Esophagus squamous epithelium (tissue), 5 donors: ENCODE measurements around the gene PRKACB. TPM values are rescaled to one million over a fixed set of nuclear protein-coding genes. Genes with fewer than 3 reads are reported as not detected.
A peak's percentile ranks its signal among the peaks of the same experiment; 100 is the strongest.
"Not testable (repeated sequence)": the region's sequence is repeated elsewhere in the genome, so short reads cannot be mapped to it uniquely, and the experiment has no call there.

Experiments
- DNase-seq: peaks from one replicate; lab custom pipeline; 2025; lab: John Stamatoyannopoulos, UW
- H3K27ac ChIP-seq, 4 donors: fragments of 200-600 bp; sonication (generic); one replicate each; pipeline ENCODE4 v1.5.1; 2016 to 2019; ENCODE audit warnings: mild to moderate bottlenecking in 1 of 4
- H3K27me3 ChIP-seq, 4 donors: fragments of 200-600 bp; sonication (generic); 1 replicate in 3 of 4; 2 replicates in 1 of 4; pipeline versions ENCODE4 v1.5.1 to v1.6.0; 2017 to 2021; ENCODE audit warnings: antibody characterized with exemption in 1 of 4
- H3K36me3 ChIP-seq, 3 donors: fragments of 200-600 bp; sonication (generic); one replicate each; pipeline ENCODE4 v1.5.1; 2016 to 2019
- H3K4me1 ChIP-seq, 3 donors: fragments of 200-600 bp; sonication (generic); one replicate each; pipeline ENCODE4 v1.5.1; 2017 to 2019
- H3K4me3 ChIP-seq, 4 donors: fragments of 200-600 bp; sonication (generic); 1 replicate in 3 of 4; 2 replicates in 1 of 4; pipeline ENCODE4 v1.5.1; 2016 to 2019; ENCODE audit warnings: mild to moderate bottlenecking in 2 of 4, moderate library complexity in 1 of 4
- H3K9me3 ChIP-seq, 3 donors: fragments of 200-600 bp; sonication (generic); one replicate each; pipeline ENCODE4 v1.5.1; 2016 to 2019
- CTCF ChIP-seq, 6 experiments: fragments of 450-650 bp in 4 of 6; fragments of 200-600 bp in 2 of 6; sonication (generic) in 2 of 6; IDR thresholded peaks; one replicate each; pipeline ENCODE4 v1.5.1; 2016 to 2019; ENCODE audit warnings: antibody characterized with exemption in 6 of 6, mild to moderate bottlenecking in 4 of 6, moderate library complexity in 4 of 6
- POLR2A ChIP-seq, 4 donors: fragments of 450-650 bp; IDR thresholded peaks; one replicate each; pipeline ENCODE4 v1.6.1; 2017; ENCODE audit warnings: antibody characterized with exemption in 4 of 4, mild to moderate bottlenecking in 4 of 4, moderate library complexity in 3 of 4
- WGBS, 2 donors: methylation state at CpG; one replicate each; pipeline ENCODE4 v1.1.5; 2018; 5-methylcytosine and 5-hydroxymethylcytosine counted together
- intact Hi-C: fragments of 100-400 bp; cut with DNase I; formaldehyde crosslinking; loops from one replicate; pipeline ENCODE4 v1.15.0; 2022
- total RNA-seq, 4 donors: library from RNA; depleted of rRNA; stranded (reverse); fragments of >200 nt; gene quantifications; one replicate each; pipeline ENCODE4 v1.1.0, GENCODE V29; 2016
- donor health status: DM: yes; HTN: yes; CAD: no.

PRKACB gene
- total RNA-seq: 10 to 100 TPM in 2 of 4 donors, 1 to 10 TPM in 2; 3.7 to 18.3 (median 11.3) TPM

GRCh38 chr1:84143796-84144565, at the start of gene PRKACB:
PRKACB (plus strand) TSS chr1:84144271; CDS start chr1:84144362, 91 bp downstream.
- no peaks in the 10 kb centered on the region for H3K36me3 ChIP-seq

GRCh38 chr1:84095308-84095707, 48.8 kb upstream of the PRKACB start:
- H3K9me3 ChIP-seq: no peaks in the 10 kb centered on the region
- no peak overlapping the region for H3K4me3 ChIP-seq
- no peaks in the 10 kb centered on the region for H3K27me3 ChIP-seq
- H3K36me3 ChIP-seq: no peaks in the 10 kb centered on the region
- H3K4me1 ChIP-seq: no peaks in the 10 kb centered on the region
- no peak for TF ChIP-seq POLR2A (IDR thresholded peaks at IDR 0.05)
- TF ChIP-seq CTCF (IDR thresholded peaks at IDR 0.05): no peak
- DNase-seq: no peak
- no peak overlapping the region for H3K27ac ChIP-seq
- intact Hi-C loops: no loop called here

More at GRCh38 chr1:84143796-84144565, at the start of gene PRKACB:
- peaks cover 0 to 19% (median 4%) of the 10 kb centered on the region in 3 donors for H3K4me1 ChIP-seq
- peak in 1 of 4 donors; percentile 40 for TF ChIP-seq POLR2A (IDR thresholded peaks at IDR 0.05)
- TF ChIP-seq CTCF (IDR thresholded peaks at IDR 0.05): no peak
- no peak for DNase-seq
- H3K9me3 ChIP-seq: no peaks in the 10 kb centered on the region
- WGBS, 2 donors: 53 to 64% methylated on average over 2 of the region's 2 CpGs
- intact Hi-C loops: loop anchor here (5.0 kb wide), 1 partner anchor 288 kb away; no protein-coding TSS in a partner anchor
- H3K4me3 ChIP-seq: peak within 1 kb of the TSS in 3 of 4 donors; percentile 10 to 44 (median 20)
- peak within 1 kb of the TSS; percentile 53 to 67 (median 62) for H3K27ac ChIP-seq
- no peaks in the 10 kb centered on the region for H3K27me3 ChIP-seq

GRCh38 chr1:84096176-84096575, 47.9 kb upstream of the PRKACB start:
- DNase-seq: no peak
- H3K4me1 ChIP-seq: no peaks in the 10 kb centered on the region
- no peak for TF ChIP-seq CTCF (IDR thresholded peaks at IDR 0.05)
- TF ChIP-seq POLR2A (IDR thresholded peaks at IDR 0.05): no peak
- H3K27me3 ChIP-seq: no peaks in the 10 kb centered on the region
- H3K4me3 ChIP-seq: no peak overlapping the region
- intact Hi-C loops: no loop called here
- no peak overlapping the region for H3K27ac ChIP-seq
- H3K9me3 ChIP-seq: no peaks in the 10 kb centered on the region
- H3K36me3 ChIP-seq: no peaks in the 10 kb centered on the region

- no peak for TF ChIP-seq CTCF (IDR thresholded peaks at IDR 0.05)
- TF ChIP-seq POLR2A (IDR thresholded peaks at IDR 0.05): no peak
- WGBS, 2 donors: 25 to 57% methylated on average over 1 of the region's 1 CpG
Observed at GRCh38 chr1:84101204-84101603, 42.9 kb upstream of the PRKACB start.

GRCh38 chr1:84103197-84103992, 40.7 kb upstream of the PRKACB start:
- DNase-seq: no peak
- Histone ChIP-seq H3K27ac (no peak overlapping the region), H3K9me3 (no peaks in the 10 kb centered on the region), H3K27me3 (no peaks in the 10 kb centered on the region), H3K4me1 (peaks cover 0 to 9% (median 6%) of the 10 kb centered on the region in 3 donors), H3K36me3 (no peaks in the 10 kb centered on the region), H3K4me3 (no peak overlapping the region)
- WGBS, 2 donors: 68 to 69% methylated on average over 3 of the region's 3 CpGs
- intact Hi-C loops: no loop called here
- TF ChIP-seq POLR2A (IDR thresholded peaks at IDR 0.05) (no peak), CTCF (IDR thresholded peaks at IDR 0.05) (no peak)

More at GRCh38 chr1:84101204-84101603, 42.9 kb upstream of the PRKACB start:
- H3K4me1 ChIP-seq: peaks cover 0 to 9% (median 6%) of the 10 kb centered on the region in 3 donors
- intact Hi-C loops: no loop called here
- H3K36me3 ChIP-seq: no peaks in the 10 kb centered on the region
- H3K27ac ChIP-seq: no peak overlapping the region
- no peak for DNase-seq
- no peaks in the 10 kb centered on the region for H3K27me3 ChIP-seq
- no peaks in the 10 kb centered on the region for H3K9me3 ChIP-seq
- H3K4me3 ChIP-seq: no peak overlapping the region

GRCh38 chr1:84107538-84107937, 36.5 kb upstream of the PRKACB start:
- H3K4me3 ChIP-seq, H3K4me1 ChIP-seq, H3K27me3 ChIP-seq, intact Hi-C loops, H3K27ac ChIP-seq, H3K9me3 ChIP-seq, DNase-seq, H3K36me3 ChIP-seq: not testable (repeated sequence)
- WGBS, 2 donors: 48 to 53% methylated on average over 1 of the region's 1 CpG
